CD4-positive, alpha-beta memory T cell (primary cell): Measurements from ENCODE around the gene ZNRF1. TPM values are rescaled to one million over a fixed set of nuclear protein-coding genes. Genes with fewer than 3 reads are reported as not detected.

Experiments
- CTCF ChIA-PET: fragments of 350-600 bp; sonication (Branson Sonifier 250); formaldehyde crosslinking; loops from one replicate; lab custom pipeline; 2021; ENCODE audit warnings: inconsistent platforms; ENCODE audit not compliant: partially characterized antibody; lab: Charles Lee
- POLR2A ChIA-PET: fragments of 350-600 bp; sonication (Branson Sonifier 250); formaldehyde crosslinking; loops from one replicate; lab custom pipeline; 2021; ENCODE audit not compliant: partially characterized antibody; lab: Charles Lee
- DNase-seq, 5 donors: peaks; one replicate each; pipeline versions ENCODE4 v3.0.0 to v3.0.0-alpha.2; 2020 to 2022; ENCODE audit warnings: mixed read lengths in 1 of 5
- H3K27ac ChIP-seq: one replicate; pipeline ENCODE4 v1.7.0; 2013; ENCODE audit warnings: low read depth, low read length
- H3K27me3 ChIP-seq: 2 replicates; pipeline ENCODE4 v1.7.0; 2013; ENCODE audit warnings: mild to moderate bottlenecking, low read length, moderate library complexity; ENCODE audit not compliant: insufficient read depth
- H3K36me3 ChIP-seq: 2 replicates; pipeline ENCODE4 v1.7.0; 2013; ENCODE audit warnings: mild to moderate bottlenecking, low read length, moderate library complexity; ENCODE audit not compliant: insufficient read depth
- H3K4me1 ChIP-seq: 2 replicates; pipeline ENCODE4 v1.7.0; 2013; ENCODE audit warnings: mild to moderate bottlenecking, low read length, moderate library complexity; ENCODE audit not compliant: insufficient read depth
- H3K4me3 ChIP-seq, 2 donors: one replicate each; pipeline ENCODE4 v1.7.0; 2013; ENCODE audit warnings: low read length in 2 of 2, mild to moderate bottlenecking in 1 of 2
- H3K9me3 ChIP-seq, 2 donors: one replicate each; pipeline ENCODE4 v1.7.0; 2013; ENCODE audit warnings: low read length in 2 of 2, control low read depth in 1 of 2; ENCODE audit not compliant: control insufficient read depth in 1 of 2
- H3K27ac Mint-ChIP-seq, 7 donors: one replicate each; pipeline ENCODE4 v1.8.0; 2020 to 2021; ENCODE audit warnings: mixed read lengths in 7 of 7, mild to moderate bottlenecking in 6 of 7, inconsistent platforms in 3 of 7, moderate library complexity in 3 of 7
- H3K27me3 Mint-ChIP-seq, 2 donors: one replicate each; pipeline ENCODE4 v1.8.0; 2020 to 2021; ENCODE audit warnings: mixed read lengths in 2 of 2
- H3K36me3 Mint-ChIP-seq, 2 donors: one replicate each; pipeline ENCODE4 v1.8.0; 2020 to 2021; ENCODE audit warnings: mixed read lengths in 2 of 2, inconsistent platforms in 1 of 2, mild to moderate bottlenecking in 1 of 2
- H3K4me1 Mint-ChIP-seq, 4 donors: one replicate each; pipeline ENCODE4 v1.8.0; 2020 to 2021; ENCODE audit warnings: mixed read lengths in 4 of 4, mild to moderate bottlenecking in 1 of 4
- H3K4me3 Mint-ChIP-seq, 8 donors: one replicate each; pipeline ENCODE4 v1.8.0; 2020 to 2021; ENCODE audit warnings: mixed read lengths in 8 of 8, mild to moderate bottlenecking in 7 of 8, moderate library complexity in 6 of 8, inconsistent platforms in 3 of 8
- H3K9me3 Mint-ChIP-seq, 8 donors: one replicate each; pipeline ENCODE4 v1.8.0; 2020 to 2021; ENCODE audit warnings: mixed read lengths in 8 of 8, mild to moderate bottlenecking in 5 of 8, inconsistent platforms in 3 of 8, moderate library complexity in 1 of 8
- intact Hi-C: fragments of 100-400 bp; cut with micrococcal nuclease; formaldehyde crosslinking; loops from one replicate; pipeline ENCODE4 v1.15.1; 2023
- polyA plus RNA-seq, 2 donors: library from polyadenylated mRNA; unstranded; fragments of 300-500 nt; fragmentation: Illumina TruSeq; gene quantifications; one replicate each; pipeline ENCODE4 v1.2.3, GENCODE V29; 2021
- total RNA-seq, 2 experiments: library from RNA; stranded (reverse); gene quantifications; one replicate each; pipeline ENCODE4 v1.2.3, GENCODE V29; 2021

Gene ZNRF1
- total and polyA plus RNA-seq, 4 experiments from 2014 or later = 3.4 to 9.5 (median 6.1) TPM

DNA sequence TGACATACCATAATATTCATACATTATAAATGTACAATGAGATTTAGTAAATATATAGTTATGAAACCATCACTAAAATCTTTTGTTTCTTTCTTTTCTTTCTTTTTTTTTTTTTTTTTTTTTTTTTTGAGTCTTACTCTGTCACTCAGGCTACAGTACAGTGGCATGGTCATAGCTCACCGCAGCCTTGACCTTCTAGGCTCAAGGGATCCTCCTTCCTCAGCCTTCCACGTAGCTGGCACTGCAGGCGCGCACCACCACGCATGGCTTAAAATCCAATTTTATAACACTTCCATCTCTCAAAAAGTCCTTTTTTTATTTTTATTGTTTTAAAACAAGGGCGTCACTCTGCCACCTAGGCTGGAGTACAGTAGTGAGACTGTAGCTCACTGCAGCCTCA is 41.1 kb downstream of the ZNRF1 start:
- no peaks in the 10 kb centered on the region for H3K36me3 ChIP-seq
- H3K27ac Mint-ChIP-seq = peak overlapping the region in 2 of 7 donors; percentile 10 to 63
- no peak for DNase-seq
- ChIA-PET POLR2A (no interaction called here), CTCF (no interaction called here)
- H3K27me3 ChIP-seq = no peaks in the 10 kb centered on the region
- no peaks in the 10 kb centered on the region for H3K9me3 ChIP-seq
- intact Hi-C loops = no loop called here
- peaks cover 0 to 14% (median 8%) of the 10 kb centered on the region in 4 donors for H3K4me1 Mint-ChIP-seq
- H3K27ac ChIP-seq = no peak overlapping the region
- H3K9me3 Mint-ChIP-seq = peaks cover 0 to 5% (median 0%) of the 10 kb centered on the region in 8 donors
- no peaks in the 10 kb centered on the region for H3K27me3 Mint-ChIP-seq
- peaks cover 8% of the 10 kb centered on the region for H3K4me1 ChIP-seq
- no peak overlapping the region for H3K4me3 ChIP-seq
- H3K36me3 Mint-ChIP-seq = peaks cover 0 to 6% of the 10 kb centered on the region in 2 donors
- H3K4me3 Mint-ChIP-seq = no peak overlapping the region

DNA sequence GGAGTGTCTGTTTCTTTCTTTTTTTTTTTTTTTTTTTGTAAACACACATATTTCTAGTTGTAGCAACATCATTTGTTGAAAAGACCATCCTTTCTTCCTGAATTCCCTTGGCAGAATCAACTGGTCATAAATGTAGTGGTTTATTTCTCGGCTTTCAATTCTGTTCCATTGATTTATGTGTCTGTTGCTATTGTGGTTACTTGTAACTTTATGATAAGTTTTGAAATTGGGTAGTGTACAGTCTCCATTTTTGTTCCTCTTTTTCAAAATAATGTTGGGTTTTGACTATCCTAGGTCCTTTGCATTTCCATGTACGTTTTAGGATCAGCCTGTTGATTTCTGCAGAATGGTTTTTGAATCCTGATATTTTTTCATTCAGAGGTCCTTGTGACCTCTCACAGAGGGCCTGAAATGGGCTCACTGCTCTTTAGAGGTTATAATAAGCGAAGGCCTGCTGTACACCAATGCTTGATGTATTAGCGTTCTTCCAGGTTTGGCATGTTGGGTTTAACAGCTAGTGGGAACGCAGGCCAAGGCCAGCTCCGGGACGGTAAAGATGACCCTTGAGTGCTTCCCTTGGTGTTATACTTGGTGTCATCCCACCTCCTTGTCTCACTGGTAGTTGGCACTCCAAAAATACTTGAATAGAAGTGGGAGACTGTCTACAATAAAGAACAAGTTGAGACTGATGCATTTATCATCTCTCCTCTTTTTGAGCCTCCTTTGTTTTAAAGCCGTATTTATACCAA is 43.8 kb downstream of the ZNRF1 start:
- Histone ChIP-seq H3K36me3 (no peaks in the 10 kb centered on the region), H3K9me3 (no peaks in the 10 kb centered on the region), H3K27me3 (no peaks in the 10 kb centered on the region), H3K4me3 (no peak overlapping the region), H3K4me1 (peaks cover 8% of the 10 kb centered on the region), H3K27ac (no peak overlapping the region)
- CTCF ChIA-PET = interaction anchor here (1.2 kb wide), 1 partner anchor 69 kb away, joined by 3 read pairs; no protein-coding TSS in a partner anchor
- Mint-ChIP-seq H3K4me3 (no peak overlapping the region), H3K27me3 (no peaks in the 10 kb centered on the region), H3K9me3 (peaks cover 0 to 4% (median under 1%) of the 10 kb centered on the region in 8 donors), H3K27ac (no peak overlapping the region), H3K4me1 (peaks cover 0 to 13% (median 9%) of the 10 kb centered on the region in 4 donors), H3K36me3 (peaks cover 0 to 4% of the 10 kb centered on the region in 2 donors)
- intact Hi-C loops = no loop called here
- POLR2A ChIA-PET = no interaction called here
- DNase-seq = no peak

DNA sequence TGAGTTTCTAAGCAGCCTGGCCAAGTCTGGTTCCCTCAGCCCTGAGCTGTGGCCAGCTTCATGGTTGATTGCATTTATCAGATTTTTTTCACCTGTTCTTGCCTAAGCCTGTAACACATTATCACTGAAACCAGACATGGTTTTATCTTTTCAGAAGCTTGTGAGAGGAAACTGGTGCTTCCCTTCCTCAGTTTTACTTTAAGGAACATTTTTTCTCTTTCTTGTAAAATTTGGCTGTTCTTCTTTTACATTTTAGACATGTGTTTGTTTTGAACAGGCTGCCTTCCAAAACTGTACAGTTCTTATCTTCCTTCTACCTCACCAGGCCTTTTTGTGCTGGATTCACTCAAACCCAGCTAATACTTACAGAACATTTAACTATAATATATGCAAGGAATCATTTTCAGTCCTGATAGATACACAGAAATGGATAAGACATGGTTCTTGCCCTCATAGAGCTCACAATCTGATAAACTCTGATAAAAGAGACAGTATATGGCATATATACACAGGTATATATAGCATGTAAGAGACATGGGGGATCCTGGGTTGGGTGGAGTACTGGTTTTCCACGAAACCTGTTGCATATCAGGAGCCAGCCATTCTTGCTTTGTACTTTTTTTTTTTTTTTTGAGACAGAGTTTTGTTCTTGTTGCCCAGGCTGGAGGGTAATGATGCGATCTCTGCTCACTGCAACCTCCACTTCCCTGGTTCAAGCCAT is 44.5 kb downstream of the ZNRF1 start:
- no peaks in the 10 kb centered on the region for H3K9me3 ChIP-seq
- no peak overlapping the region for H3K27ac ChIP-seq
- H3K27me3 ChIP-seq = no peaks in the 10 kb centered on the region
- CTCF ChIA-PET = interaction anchor here (1.2 kb wide), 1 partner anchor 68 kb away, joined by 3 read pairs; no protein-coding TSS in a partner anchor
- Mint-ChIP-seq H3K4me3 (no peak overlapping the region), H3K4me1 (peaks cover 0 to 8% (median 6%) of the 10 kb centered on the region in 4 donors), H3K9me3 (peaks cover 0 to 1% (median 0%) of the 10 kb centered on the region in 8 donors), H3K36me3 (no peaks in the 10 kb centered on the region), H3K27ac (no peak overlapping the region), H3K27me3 (no peaks in the 10 kb centered on the region)
- POLR2A ChIA-PET = no interaction called here
- DNase-seq = no peak
- H3K36me3 ChIP-seq = no peaks in the 10 kb centered on the region
- H3K4me3 ChIP-seq = no peak overlapping the region
- peaks cover 7% of the 10 kb centered on the region for H3K4me1 ChIP-seq
- intact Hi-C loops = no loop called here

DNA sequence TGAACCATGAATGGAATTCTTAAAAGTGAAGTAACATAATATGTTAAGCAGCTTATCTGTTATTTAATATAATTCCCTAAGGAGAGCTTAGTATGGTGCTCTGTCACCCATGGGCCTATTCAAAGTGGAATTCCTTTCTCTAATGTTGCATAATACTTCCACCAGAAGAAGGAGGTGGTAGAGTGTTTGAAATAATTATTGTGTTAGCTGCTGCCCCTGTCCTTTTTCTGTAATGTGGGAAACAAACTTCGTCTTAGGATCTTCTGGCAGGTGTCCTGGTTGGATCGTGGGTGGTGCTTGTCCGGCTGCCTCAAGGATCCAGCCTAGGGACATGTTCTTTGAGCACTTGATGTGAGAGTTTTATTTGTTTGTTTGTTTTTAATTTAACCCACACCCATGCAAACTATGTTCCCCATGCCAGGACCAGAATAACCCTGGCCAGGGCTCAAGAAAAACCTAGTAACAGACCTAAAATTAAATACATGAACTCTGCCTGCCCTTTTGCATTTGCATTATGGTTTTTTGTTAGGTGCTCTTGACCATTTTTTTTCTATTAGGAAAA is 46.1 kb downstream of the ZNRF1 start:
- H3K4me1 ChIP-seq = no peaks in the 10 kb centered on the region
- H3K36me3 Mint-ChIP-seq = no peaks in the 10 kb centered on the region
- no peaks in the 10 kb centered on the region for H3K36me3 ChIP-seq
- peaks cover 0 to 7% (median 4%) of the 10 kb centered on the region in 4 donors for H3K4me1 Mint-ChIP-seq
- ChIA-PET CTCF (interaction anchor here (0.6 kb wide), 1 partner anchor 8 kb away, joined by 3 read pairs; no protein-coding TSS in a partner anchor), POLR2A (no interaction called here)
- intact Hi-C loops = no loop called here
- no peak overlapping the region for H3K4me3 ChIP-seq
- no peaks in the 10 kb centered on the region for H3K27me3 ChIP-seq
- H3K27me3 Mint-ChIP-seq = no peaks in the 10 kb centered on the region
- H3K4me3 Mint-ChIP-seq = no peak overlapping the region
- DNase-seq = no peak
- no peaks in the 10 kb centered on the region for H3K9me3 ChIP-seq
- no peak overlapping the region for H3K27ac ChIP-seq
- H3K27ac Mint-ChIP-seq = no peak overlapping the region
- peaks cover 0 to 1% (median 0%) of the 10 kb centered on the region in 8 donors for H3K9me3 Mint-ChIP-seq

DNA sequence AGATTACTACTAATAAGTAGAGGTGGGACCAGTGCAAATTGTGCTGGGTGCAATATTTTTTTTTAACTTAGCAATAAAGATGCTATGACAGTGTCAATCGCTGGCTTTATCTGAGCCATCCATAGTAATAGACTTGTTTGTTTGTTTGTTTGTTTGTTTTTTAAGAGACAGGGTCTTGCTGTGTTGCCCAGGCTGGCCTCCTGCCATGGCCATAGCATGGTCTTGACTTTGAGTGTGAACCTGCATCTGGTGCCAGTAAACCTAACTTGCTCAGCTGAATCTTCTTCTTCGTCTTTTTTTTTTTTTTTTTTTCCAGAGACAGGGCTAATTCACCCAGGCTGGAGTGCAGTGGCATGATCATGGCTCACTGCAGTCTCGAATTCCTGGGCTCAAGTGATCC is 46.6 kb downstream of the ZNRF1 start:
- no peak overlapping the region for H3K27ac ChIP-seq

DNA sequence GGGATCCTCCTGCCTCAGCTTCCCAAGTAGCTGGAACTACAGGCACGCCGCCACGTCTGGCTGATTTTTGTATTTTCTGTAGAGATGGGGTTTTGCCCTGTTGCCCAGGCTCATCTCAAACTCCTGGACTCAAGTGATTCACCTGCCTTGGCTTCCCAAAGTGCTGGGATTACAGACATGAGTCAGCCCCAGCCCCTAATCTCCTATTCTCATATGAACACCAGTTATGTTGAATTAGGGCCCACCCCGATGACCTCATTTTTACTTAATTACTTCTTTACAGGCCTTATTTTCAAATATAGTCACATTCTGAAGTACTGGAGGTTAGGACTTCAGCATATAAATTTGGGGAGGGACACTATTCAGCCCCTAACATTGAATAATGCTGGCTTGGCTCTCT is 49.2 kb downstream of the ZNRF1 start:
- CTCF ChIA-PET = no interaction called here
- Mint-ChIP-seq H3K36me3 (no peaks in the 10 kb centered on the region), H3K27me3 (no peaks in the 10 kb centered on the region), H3K4me1 (peaks cover 0 to 11% (median 4%) of the 10 kb centered on the region in 4 donors), H3K9me3 (peaks cover 0 to 1% (median 0%) of the 10 kb centered on the region in 8 donors), H3K27ac (peak overlapping the region in 1 of 7 donors; percentile 49), H3K4me3 (no peak overlapping the region)
- Histone ChIP-seq H3K4me3 (no peak overlapping the region), H3K4me1 (no peaks in the 10 kb centered on the region), H3K36me3 (no peaks in the 10 kb centered on the region), H3K9me3 (no peaks in the 10 kb centered on the region), H3K27me3 (no peaks in the 10 kb centered on the region), H3K27ac (no peak overlapping the region)
- DNase-seq = no peak
- POLR2A ChIA-PET = no interaction called here
- intact Hi-C loops = no loop called here

More for the DNA sequence above, 46.6 kb downstream of the ZNRF1 start:
- DNase-seq = no peak
- peaks cover 0 to 8% (median 4%) of the 10 kb centered on the region in 4 donors for H3K4me1 Mint-ChIP-seq
- H3K4me3 Mint-ChIP-seq = no peak overlapping the region
- no peak overlapping the region for H3K27ac Mint-ChIP-seq
- ChIA-PET POLR2A (no interaction called here), CTCF (interaction anchor here (0.6 to 1.1 kb wide), 2 partner anchors 8 to 19 kb away, joined by 3 read pairs; no protein-coding TSS in a partner anchor)
- intact Hi-C loops = no loop called here
- peaks cover 0 to 1% (median 0%) of the 10 kb centered on the region in 8 donors for H3K9me3 Mint-ChIP-seq
- H3K4me1 ChIP-seq = no peaks in the 10 kb centered on the region
- no peaks in the 10 kb centered on the region for H3K36me3 ChIP-seq
- H3K36me3 Mint-ChIP-seq = no peaks in the 10 kb centered on the region
- H3K9me3 ChIP-seq = no peaks in the 10 kb centered on the region
- no peak overlapping the region for H3K4me3 ChIP-seq
- H3K27me3 Mint-ChIP-seq = no peaks in the 10 kb centered on the region
- no peaks in the 10 kb centered on the region for H3K27me3 ChIP-seq

DNA sequence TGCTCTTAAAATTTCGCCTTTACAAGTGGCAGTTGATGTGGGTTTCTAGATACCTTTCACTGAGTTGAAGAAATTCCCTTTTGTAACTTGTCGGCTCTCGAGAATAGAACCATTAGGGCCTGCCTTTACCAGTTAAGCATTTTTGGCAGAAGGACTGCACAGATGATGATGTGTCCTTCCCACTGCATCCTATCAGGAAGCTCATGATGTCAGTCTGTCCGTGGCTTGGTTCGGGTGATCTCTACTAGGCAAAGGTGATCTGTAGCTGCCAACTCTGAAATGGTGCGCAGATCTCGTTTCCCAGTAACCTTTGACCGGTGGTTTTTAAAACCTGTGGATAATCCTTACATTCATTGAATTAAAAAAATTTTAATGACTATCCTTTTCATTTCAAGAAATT is 49.7 kb downstream of the ZNRF1 start:
- Mint-ChIP-seq H3K4me3 (no peak overlapping the region), H3K9me3 (peaks cover 0 to 1% (median 0%) of the 10 kb centered on the region in 8 donors), H3K36me3 (no peaks in the 10 kb centered on the region), H3K4me1 (peaks cover 0 to 8% (median 4%) of the 10 kb centered on the region in 4 donors), H3K27me3 (no peaks in the 10 kb centered on the region), H3K27ac (no peak overlapping the region)
- intact Hi-C loops = no loop called here
- Histone ChIP-seq H3K9me3 (no peaks in the 10 kb centered on the region), H3K4me1 (no peaks in the 10 kb centered on the region), H3K36me3 (no peaks in the 10 kb centered on the region), H3K27ac (no peak overlapping the region), H3K4me3 (no peak overlapping the region), H3K27me3 (no peaks in the 10 kb centered on the region)
- POLR2A ChIA-PET = no interaction called here
- CTCF ChIA-PET = interaction anchor here (0.8 kb wide), 1 partner anchor 36 kb away, joined by 3 read pairs; no protein-coding TSS in a partner anchor
- no peak for DNase-seq
